ENCODE results near the gene RELB.

DNA sequence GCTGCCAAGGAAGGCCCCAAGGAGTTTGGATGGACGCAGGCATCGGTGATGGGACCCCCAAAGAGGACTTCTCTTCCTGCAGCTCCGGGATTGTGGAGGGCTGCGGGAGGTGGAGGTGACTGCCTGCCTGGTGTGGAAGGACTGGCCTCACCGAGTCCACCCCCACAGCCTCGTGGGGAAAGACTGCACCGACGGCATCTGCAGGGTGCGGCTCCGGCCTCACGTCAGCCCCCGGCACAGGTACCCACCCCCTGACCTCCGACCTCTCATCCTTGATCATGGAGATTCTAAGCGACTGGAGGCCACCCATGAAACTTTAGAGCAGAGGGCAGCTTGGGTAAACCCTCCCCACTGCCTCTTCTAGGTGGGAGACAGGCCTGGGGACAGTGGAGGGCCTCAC lies 20.7 kb downstream of the RELB start:
- TF ChIP-seq, protein P1, sequence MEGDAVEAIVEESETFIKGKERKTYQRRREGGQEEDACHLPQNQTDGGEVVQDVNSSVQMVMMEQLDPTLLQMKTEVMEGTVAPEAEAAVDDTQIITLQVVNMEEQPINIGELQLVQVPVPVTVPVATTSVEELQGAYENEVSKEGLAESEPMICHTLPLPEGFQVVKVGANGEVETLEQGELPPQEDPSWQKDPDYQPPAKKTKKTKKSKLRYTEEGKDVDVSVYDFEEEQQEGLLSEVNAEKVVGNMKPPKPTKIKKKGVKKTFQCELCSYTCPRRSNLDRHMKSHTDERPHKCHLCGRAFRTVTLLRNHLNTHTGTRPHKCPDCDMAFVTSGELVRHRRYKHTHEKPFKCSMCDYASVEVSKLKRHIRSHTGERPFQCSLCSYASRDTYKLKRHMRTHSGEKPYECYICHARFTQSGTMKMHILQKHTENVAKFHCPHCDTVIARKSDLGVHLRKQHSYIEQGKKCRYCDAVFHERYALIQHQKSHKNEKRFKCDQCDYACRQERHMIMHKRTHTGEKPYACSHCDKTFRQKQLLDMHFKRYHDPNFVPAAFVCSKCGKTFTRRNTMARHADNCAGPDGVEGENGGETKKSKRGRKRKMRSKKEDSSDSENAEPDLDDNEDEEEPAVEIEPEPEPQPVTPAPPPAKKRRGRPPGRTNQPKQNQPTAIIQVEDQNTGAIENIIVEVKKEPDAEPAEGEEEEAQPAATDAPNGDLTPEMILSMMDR (conservative IDR thresholded peaks at IDR 0.05; ENCODE audit: low read depth, low read length) = no peak
- TF ChIP-seq MXI1 (IDR thresholded peaks at IDR 0.05; ENCODE audit: borderline replicate concordance, low read depth, low read length) = no peak

All from IMR-90 (cell line).